Tibial artery (tissue), 4 donors: Measurements from ENCODE around the gene SLIT3.
"Not testable (repeated sequence)": the region's sequence is repeated elsewhere in the genome, so short reads cannot be mapped to it uniquely, and the experiment has no call there.

Experiments used
- DNase-seq, 2 donors: peaks; one replicate each; pipeline ENCODE4 v3.0.0-alpha.2; 2019
- H3K27ac ChIP-seq, 2 donors: fragments of 200-600 bp; sonication (generic) in 1 of 2; 1 replicate in 1 of 2; 2 replicates in 1 of 2; pipeline ENCODE4 v1.5.1; 2018 to 2019; ENCODE audit warnings: mild to moderate bottlenecking in 1 of 2
- H3K27me3 ChIP-seq, 2 donors: fragments of 200-600 bp; sonication (generic) in 1 of 2; one replicate each; pipeline versions ENCODE4 v1.5.1 to v1.6.0; 2016 to 2019
- H3K36me3 ChIP-seq, 3 donors: fragments of 200-600 bp; sonication (generic) in 2 of 3; one replicate each; pipeline ENCODE4 v1.5.1; 2016 to 2019; ENCODE audit warnings: mild to moderate bottlenecking in 2 of 3
- H3K4me1 ChIP-seq, 4 donors: fragments of 200-600 bp; sonication (generic) in 2 of 4; 1 replicate in 3 of 4; 2 replicates in 1 of 4; pipeline ENCODE4 v1.5.1; 2016 to 2019
- H3K4me3 ChIP-seq, 2 donors: fragments of 200-600 bp; sonication (generic) in 1 of 2; 1 replicate in 1 of 2; 2 replicates in 1 of 2; pipeline ENCODE4 v1.5.1; 2018 to 2019; ENCODE audit warnings: mild to moderate bottlenecking in 2 of 2
- H3K9me3 ChIP-seq, 3 donors: fragments of 200-600 bp; sonication (generic) in 1 of 3; one replicate each; pipeline ENCODE4 v1.5.1; 2016 to 2019
- intact Hi-C: fragments of 100-400 bp; cut with DNase I; formaldehyde crosslinking; loops from one replicate; pipeline ENCODE4 v1.15.0; 2023; ENCODE audit warnings: low total_unique reads
- TF ChIP-seq, protein P1 (sequence below), 2 experiments: fragments of 200-600 bp in 1 of 2; fragments of 450-650 bp in 1 of 2; IDR thresholded peaks; one replicate each; pipeline ENCODE4 v1.5.1; 2017 to 2019; ENCODE audit warnings: antibody characterized with exemption in 2 of 2, mild to moderate bottlenecking in 1 of 2, moderate library complexity in 1 of 2

SLIT3 gene

GRCh38 chr5:168648016-168648415 lies 652.9 kb downstream of the SLIT3 start:
- Histone ChIP-seq H3K27me3 (no peaks in the 10 kb centered on the region), H3K27ac (no peak overlapping the region), H3K4me3 (no peak overlapping the region), H3K4me1 (peaks cover 0 to 3% (median 0%) of the 10 kb centered on the region in 4 donors), H3K9me3 (no peaks in the 10 kb centered on the region), H3K36me3 (no peaks in the 10 kb centered on the region)
- DNase-seq = no peak
- intact Hi-C loops = no loop called here
- TF ChIP-seq, protein P1, sequence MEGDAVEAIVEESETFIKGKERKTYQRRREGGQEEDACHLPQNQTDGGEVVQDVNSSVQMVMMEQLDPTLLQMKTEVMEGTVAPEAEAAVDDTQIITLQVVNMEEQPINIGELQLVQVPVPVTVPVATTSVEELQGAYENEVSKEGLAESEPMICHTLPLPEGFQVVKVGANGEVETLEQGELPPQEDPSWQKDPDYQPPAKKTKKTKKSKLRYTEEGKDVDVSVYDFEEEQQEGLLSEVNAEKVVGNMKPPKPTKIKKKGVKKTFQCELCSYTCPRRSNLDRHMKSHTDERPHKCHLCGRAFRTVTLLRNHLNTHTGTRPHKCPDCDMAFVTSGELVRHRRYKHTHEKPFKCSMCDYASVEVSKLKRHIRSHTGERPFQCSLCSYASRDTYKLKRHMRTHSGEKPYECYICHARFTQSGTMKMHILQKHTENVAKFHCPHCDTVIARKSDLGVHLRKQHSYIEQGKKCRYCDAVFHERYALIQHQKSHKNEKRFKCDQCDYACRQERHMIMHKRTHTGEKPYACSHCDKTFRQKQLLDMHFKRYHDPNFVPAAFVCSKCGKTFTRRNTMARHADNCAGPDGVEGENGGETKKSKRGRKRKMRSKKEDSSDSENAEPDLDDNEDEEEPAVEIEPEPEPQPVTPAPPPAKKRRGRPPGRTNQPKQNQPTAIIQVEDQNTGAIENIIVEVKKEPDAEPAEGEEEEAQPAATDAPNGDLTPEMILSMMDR (IDR thresholded peaks at IDR 0.05) = no peak

- intact Hi-C loops = no loop called here
- no peak for DNase-seq
- no peaks in the 10 kb centered on the region for H3K36me3 ChIP-seq
- H3K27ac ChIP-seq = no peak overlapping the region
- no peaks in the 10 kb centered on the region for H3K27me3 ChIP-seq
- H3K4me3 ChIP-seq = no peak overlapping the region
- TF ChIP-seq, protein P1 (IDR thresholded peaks at IDR 0.05) = no peak
- peaks cover 0 to 3% (median 0%) of the 10 kb centered on the region in 4 donors for H3K4me1 ChIP-seq
- H3K9me3 ChIP-seq = no peaks in the 10 kb centered on the region
Observed at GRCh38 chr5:168647083-168647482, 653.9 kb downstream of the SLIT3 start.

DNA sequence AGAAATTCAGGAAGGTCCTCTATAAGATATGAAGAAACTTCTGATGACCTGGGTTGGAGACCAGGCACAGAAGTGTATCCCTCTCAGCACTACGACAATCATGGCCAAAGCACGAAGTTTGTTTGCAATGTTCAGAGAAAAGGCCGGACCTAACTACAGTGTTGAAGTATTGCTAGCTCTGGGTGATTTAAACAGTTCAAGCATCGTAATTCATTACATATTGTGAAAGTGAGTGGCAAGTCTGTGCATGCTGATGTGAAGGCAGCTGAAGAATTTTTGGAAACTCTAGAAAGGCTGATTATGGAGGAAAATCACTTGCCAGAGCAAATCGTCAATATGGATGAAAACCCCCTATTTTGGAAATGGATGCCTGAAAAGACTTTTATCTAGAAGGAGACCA lies 654.6 kb downstream of the SLIT3 start:
- Histone ChIP-seq H3K27me3 (no peaks in the 10 kb centered on the region), H3K27ac (no peak overlapping the region), H3K9me3 (no peaks in the 10 kb centered on the region), H3K4me3 (no peak overlapping the region), H3K4me1 (no peaks in the 10 kb centered on the region), H3K36me3 (no peaks in the 10 kb centered on the region)
- DNase-seq = no peak
- TF ChIP-seq, protein P1 (IDR thresholded peaks at IDR 0.05) = no peak
- intact Hi-C loops = no loop called here

DNA sequence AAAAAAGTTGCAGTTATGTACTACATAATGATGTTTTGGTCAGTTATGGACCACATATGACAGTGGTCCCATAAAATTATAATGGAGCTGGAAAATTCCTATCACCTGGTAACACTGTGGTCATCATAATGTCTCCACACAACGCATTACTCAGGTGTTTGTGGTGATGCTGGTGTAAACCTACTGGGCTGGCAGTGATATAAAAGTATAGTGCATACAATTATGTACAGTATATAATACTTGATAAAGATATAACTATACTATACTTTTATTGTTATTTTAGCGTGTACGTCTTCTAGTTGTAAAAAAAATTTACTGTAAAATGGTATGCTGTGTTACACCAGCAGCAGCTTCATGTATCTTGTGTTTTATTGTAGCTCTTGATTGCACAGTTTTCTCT lies 655.7 kb downstream of the SLIT3 start:
- Histone ChIP-seq H3K27me3 (no peaks in the 10 kb centered on the region), H3K9me3 (no peaks in the 10 kb centered on the region), H3K4me1 (no peaks in the 10 kb centered on the region), H3K4me3 (no peak overlapping the region), H3K36me3 (no peaks in the 10 kb centered on the region), H3K27ac (no peak overlapping the region)
- DNase-seq = no peak
- intact Hi-C loops = no loop called here
- TF ChIP-seq, protein P1 (IDR thresholded peaks at IDR 0.05) = no peak

GRCh38 chr5:168642019-168642418 lies 658.9 kb downstream of the SLIT3 start:
- H3K27me3 ChIP-seq = no peaks in the 10 kb centered on the region
- intact Hi-C loops = no loop called here
- H3K27ac ChIP-seq = no peak overlapping the region
- H3K36me3 ChIP-seq = no peaks in the 10 kb centered on the region
- H3K4me1 ChIP-seq = no peaks in the 10 kb centered on the region
- H3K9me3 ChIP-seq = no peaks in the 10 kb centered on the region
- no peak for DNase-seq
- TF ChIP-seq, protein P1 (IDR thresholded peaks at IDR 0.05) = no peak
- H3K4me3 ChIP-seq = no peak overlapping the region

DNA sequence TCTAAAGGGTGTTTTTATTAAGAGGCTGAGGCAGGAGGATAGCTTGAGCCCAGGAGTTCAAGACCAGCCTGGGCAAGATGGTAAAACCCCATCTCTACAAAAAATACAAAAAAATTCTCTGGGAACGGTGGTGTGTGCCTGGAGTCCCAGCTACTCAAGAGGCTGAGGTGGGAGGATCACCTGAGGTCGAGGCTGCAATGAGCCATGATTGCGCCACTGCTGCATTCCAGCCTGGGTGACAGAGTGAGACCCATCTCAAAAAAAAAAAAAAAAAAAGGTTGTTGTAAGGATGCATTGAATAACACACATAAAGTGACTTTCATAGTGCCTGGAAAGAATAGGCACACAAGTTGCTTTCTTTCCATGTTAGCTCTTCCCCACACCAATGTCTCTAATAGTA lies 662.1 kb downstream of the SLIT3 start:
- DNase-seq, H3K27me3 ChIP-seq, H3K9me3 ChIP-seq, H3K27ac ChIP-seq, H3K36me3 ChIP-seq, intact Hi-C loops, H3K4me3 ChIP-seq, H3K4me1 ChIP-seq: not testable (repeated sequence)
